Hepatic stellate cell (primary cell): ENCODE data around the gene TMEM150B.

Experiments used
- DNase-seq: peaks from one replicate; pipeline ENCODE4 v3.0.0; 2011; ENCODE audit warnings: low spot score

The TMEM150B gene

DNA sequence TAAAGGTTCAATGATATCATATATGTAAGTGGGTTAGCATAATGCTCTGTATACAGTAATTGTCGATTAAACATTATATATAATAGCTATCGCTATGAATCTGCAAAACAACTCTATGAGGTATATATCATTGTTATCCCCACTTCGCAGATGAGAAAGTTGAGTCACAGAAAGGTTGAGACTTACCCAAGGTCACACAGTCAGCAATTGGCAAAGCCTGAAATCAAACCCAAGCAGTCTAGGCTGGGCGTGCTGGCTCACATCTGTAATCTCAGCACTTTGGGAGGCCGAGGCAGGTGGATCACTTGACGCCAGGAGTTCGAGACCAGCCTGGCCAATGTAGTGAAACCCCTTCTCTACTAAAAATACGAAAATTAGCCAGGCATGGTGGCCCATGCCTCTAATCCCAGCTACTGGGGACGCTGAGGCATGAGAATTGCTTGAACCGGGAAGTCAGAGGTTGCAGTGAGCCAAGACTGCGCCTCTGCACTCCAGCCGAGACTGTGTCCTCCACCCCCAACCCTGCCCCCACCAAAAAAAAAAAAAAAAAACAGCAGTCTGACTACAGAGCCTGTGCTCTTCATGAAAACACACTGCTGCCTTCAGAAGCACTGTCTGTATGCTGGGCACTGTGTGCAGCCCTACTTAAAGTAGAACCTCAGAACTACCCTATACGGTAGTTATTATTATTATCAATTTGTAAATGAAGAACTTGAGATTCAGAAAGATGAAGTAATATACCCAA is 46.6 kb downstream of the TMEM150B start:
- no peak for DNase-seq

DNA sequence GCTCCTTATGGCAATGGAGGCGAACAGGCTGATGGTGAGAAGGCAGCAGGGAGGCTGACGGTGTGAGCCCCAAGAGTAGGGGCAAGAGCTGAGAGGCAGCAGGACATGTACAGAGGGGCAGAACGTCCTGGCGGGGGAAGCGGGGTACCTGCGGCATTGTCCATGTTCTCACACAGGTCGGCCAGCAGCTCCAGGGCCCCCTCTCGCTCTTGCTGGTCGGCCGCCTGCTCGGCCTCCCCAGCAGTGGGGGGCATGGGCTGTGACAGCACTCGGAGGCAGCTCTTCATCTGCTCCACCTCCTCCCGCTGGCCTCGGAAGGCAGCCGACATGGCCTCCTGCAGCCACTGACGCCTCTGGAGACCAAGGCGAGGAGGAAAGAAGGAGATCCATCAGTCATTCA is 47.6 kb downstream of the TMEM150B start:
- no peak for DNase-seq

- no peak for DNase-seq
Measured at GRCh38 chr19:55276720-55277430, 48.3 kb downstream of the TMEM150B start.

DNA sequence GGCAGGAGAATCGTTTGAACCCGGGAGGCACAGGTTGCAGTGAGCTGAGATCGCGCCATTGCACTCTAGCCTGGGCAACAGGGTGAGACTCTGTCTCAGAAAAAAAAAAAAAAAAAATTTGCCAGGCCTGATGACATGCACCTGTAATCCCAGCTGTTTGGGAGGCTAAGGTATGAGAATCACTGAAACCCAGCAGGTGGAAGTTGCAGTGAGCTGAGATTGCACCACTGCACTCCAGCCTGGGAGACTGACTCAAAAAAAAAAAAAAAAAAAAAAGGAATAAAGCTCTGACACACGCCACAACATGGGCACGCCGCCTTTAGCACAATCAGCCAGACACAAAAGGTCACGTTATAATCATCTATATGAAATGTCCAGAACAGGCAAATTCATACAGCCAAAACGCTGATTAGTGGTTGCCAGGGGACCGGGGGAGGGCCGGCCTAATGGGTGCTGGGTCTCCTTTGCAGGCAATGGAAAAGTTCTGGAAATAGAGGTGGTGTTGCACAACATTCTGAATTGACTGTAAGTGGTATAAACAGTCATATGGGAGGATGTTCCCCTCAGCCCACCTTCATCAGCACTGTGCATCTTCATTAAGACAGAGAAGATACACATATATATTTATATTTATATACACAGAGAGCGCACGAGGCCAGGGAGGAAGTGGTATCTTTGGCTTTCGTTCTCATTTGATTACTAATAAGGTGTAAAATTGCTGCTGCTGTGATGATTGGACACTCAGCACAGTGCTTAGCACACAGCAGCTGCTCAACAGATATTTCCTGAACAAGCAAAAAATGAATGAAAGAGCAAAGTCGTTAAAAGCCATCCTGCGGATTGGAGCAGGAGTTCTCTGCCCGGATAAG is 49.1 kb downstream of the TMEM150B start:
- DNase-seq, result no peak

DNA sequence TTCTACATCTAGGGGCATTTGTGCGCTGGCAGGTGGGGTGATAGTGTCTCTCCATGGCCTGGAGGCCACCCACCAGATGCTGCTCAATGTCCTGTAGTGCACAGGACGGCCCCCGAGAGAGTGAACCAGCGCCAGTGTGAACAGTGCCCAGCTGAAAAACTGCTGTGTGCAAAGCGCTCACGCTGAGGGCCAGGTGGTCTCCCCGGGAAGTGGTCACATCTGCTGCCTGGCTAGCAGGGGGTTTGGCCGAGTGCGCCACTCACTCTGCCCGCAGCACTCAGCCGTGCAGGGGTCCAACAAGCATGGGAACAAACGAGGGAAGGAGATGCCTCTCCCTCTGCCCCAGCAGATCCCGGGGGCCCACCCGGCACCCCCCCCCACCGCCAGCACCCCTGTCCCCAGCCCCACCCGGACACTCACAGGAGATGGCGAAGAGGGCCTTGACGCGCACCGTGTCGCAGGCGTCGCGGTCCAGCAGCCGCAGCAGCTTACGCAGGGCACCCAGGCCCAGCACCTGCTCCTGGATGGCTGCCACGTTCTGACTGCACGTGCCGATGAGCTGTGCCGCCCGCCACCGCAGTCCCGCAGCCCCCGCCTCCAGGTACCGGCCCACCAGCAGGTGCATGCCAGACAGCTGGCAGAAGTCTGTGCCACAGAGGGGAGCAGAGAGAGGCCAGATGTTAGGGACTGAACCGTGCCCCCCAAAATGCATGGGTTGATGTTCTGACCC is 51.0 kb downstream of the TMEM150B start:
- no peak for DNase-seq

DNA sequence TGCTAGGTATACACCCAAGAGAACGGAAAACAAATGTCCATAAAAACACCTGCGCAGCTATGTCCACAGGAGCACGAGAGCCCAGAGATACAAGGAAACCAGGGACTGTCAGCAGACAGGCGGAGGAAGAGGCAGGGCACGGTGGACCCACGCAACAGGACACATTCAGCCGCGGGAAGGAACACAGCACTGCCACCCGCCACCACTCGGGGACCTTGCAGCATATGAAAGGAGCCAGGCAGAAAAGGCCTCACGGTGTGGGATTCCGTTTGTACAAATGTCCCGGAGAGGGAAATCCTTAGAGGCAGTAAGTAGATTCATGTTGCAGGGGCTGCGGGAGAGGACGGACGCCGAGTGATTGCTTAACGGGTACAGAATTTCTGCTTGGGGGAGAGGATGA is 53.0 kb downstream of the TMEM150B start:
- no peak for DNase-seq

GRCh38 chr19:55270172-55270942 is 54.8 kb downstream of the TMEM150B start:
- no peak for DNase-seq

GRCh38 chr19:55269299-55269698 is 55.8 kb downstream of the TMEM150B start:
- no peak for DNase-seq

DNA sequence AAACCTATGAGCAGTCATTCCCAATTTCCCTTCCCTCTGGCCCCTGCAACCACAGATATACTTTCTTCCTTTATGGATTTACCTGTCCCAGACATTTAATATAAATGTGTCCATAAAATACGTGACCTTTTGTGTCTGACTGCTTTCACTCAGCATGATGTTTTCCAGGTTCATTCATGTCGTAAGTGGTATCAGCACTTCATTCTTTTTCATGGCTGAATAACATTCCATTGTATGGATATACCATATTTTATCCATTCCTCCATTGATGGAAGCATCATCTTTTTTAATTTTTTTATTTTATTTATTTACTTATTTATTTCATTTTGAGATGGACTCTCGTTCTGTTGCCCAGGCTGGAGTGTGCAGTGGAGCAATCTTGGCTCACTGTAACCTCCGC is 58.3 kb downstream of the TMEM150B start:
- no peak for DNase-seq

DNA sequence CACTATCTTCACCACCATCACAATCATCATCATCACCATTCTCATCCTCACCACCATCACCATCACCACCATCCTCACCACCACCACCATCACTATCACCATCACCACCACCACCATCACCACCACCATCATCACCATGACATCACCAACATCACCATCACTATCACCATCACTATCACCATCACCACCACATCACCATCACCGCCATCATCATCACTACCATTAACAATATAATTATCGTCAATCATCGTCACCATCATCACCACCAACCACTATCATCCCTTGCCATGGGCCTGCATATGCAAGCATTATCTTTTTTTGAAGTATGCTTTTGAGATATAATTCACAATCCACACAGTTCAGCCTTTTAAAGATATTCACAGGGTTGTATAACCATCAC is 58.7 kb downstream of the TMEM150B start:
- no peak for DNase-seq

GRCh38 chr19:55265723-55266386 is 59.3 kb downstream of the TMEM150B start:
- DNase-seq, result no peak

- DNase-seq, result no peak
Measured at GRCh38 chr19:55265173-55265572, 60.0 kb downstream of the TMEM150B start.

- DNase-seq, result no peak
Measured at GRCh38 chr19:55264531-55264930, 60.6 kb downstream of the TMEM150B start.
